Measurements from ENCODE around the gene SPPL3.

The SPPL3 gene

GRCh38 chr12:120719496-120720233 is 184.5 kb downstream of the SPPL3 start:
- H3K4me3 ChIP-seq (ENCODE audit: low read depth, low read length) = no peak overlapping the region
- H3K9me3 ChIP-seq (ENCODE audit: severe bottlenecking) = no peaks in the 10 kb centered on the region
- DNase-seq = no peak
- TF ChIP-seq CTCF (IDR thresholded peaks at IDR 0.05; ENCODE audit: low read depth, low read length) = no peak
- peaks cover 81% of the 10 kb centered on the region for H3K36me3 ChIP-seq
- no peak overlapping the region for H3K27ac ChIP-seq
- no peaks in the 10 kb centered on the region for H3K27me3 ChIP-seq (ENCODE audit: insufficient read depth, low read depth, severe bottlenecking)

DNA sequence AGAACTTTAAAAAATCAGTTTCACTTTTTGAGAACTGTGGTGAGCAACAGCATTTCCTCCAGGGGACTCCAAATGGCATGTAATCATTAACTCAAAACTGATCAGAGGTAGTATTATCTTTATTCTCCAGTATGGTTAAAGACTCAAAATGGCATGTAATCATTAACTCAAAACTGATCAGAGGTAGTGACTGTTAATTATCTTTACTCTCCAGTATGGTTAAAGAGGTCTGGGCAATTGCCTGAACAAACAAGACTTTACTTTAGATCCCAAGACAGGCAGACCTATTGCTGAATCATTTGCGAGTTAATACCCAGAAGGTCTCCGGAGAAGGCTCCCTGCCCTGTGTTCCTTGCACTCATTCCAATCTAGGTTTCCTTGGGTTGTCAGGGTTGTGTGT is 185.1 kb downstream of the SPPL3 start:
- Histone ChIP-seq H3K27ac (no peak overlapping the region), H3K27me3 (ENCODE audit: insufficient read depth, low read depth, severe bottlenecking) (no peaks in the 10 kb centered on the region), H3K36me3 (peaks cover 85% of the 10 kb centered on the region), H3K9me3 (ENCODE audit: severe bottlenecking) (no peaks in the 10 kb centered on the region), H3K4me3 (ENCODE audit: low read depth, low read length) (no peak overlapping the region)
- TF ChIP-seq CTCF (IDR thresholded peaks at IDR 0.05; ENCODE audit: low read depth, low read length) = no peak
- no peak for DNase-seq

- H3K4me3 ChIP-seq (ENCODE audit: low read depth, low read length) = no peak overlapping the region
- no peaks in the 10 kb centered on the region for H3K27me3 ChIP-seq (ENCODE audit: insufficient read depth, low read depth, severe bottlenecking)
- H3K9me3 ChIP-seq (ENCODE audit: severe bottlenecking) = no peaks in the 10 kb centered on the region
- peaks cover 85% of the 10 kb centered on the region for H3K36me3 ChIP-seq
- no peak for DNase-seq
- no peak for TF ChIP-seq CTCF (IDR thresholded peaks at IDR 0.05; ENCODE audit: low read depth, low read length)
- H3K27ac ChIP-seq = no peak overlapping the region
Observed at GRCh38 chr12:120718055-120718454, 186.1 kb downstream of the SPPL3 start.

DNA sequence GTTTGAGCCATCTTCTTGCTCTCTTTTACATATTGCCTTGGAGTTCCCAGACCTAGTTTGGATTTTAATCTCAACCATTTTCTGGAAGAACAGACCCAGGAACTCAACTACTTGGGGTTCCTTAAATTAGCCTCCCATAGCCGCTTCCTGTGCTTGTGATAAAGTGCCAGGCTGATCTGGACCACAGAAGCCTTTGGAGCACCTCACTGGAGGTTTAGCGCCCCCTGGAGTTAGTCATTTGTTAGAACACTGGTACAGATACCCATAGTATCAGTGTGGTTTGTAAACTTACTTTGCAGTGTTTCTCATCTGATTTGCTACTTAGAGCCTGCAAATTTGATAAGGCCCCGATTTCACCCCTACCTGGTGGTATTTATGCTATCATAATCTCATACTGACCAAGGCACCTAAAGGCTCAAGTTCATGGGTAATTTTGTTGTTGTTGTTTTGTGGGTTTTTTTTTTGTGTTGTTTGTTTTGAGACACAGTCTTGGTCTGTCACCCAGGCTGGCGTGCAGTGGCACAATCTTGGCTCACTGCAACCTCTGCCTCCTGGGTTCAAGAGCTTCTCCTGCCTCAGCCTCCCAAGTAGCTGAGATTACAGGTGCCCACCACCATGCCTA is 190.2 kb downstream of the SPPL3 start:
- TF ChIP-seq CTCF (IDR thresholded peaks at IDR 0.05; ENCODE audit: low read depth, low read length) = peak; percentile 78
- Histone ChIP-seq H3K9me3 (ENCODE audit: severe bottlenecking) (no peaks in the 10 kb centered on the region), H3K36me3 (peaks cover 51% of the 10 kb centered on the region)

GRCh38 chr12:120712610-120713009 is 191.5 kb downstream of the SPPL3 start:
- H3K9me3 ChIP-seq (ENCODE audit: severe bottlenecking) = no peaks in the 10 kb centered on the region
- H3K36me3 ChIP-seq = peaks cover 37% of the 10 kb centered on the region
- H3K4me3 ChIP-seq (ENCODE audit: low read depth, low read length) = no peak overlapping the region
- no peak for DNase-seq
- no peak overlapping the region for H3K27ac ChIP-seq
- no peak for TF ChIP-seq CTCF (IDR thresholded peaks at IDR 0.05; ENCODE audit: low read depth, low read length)
- H3K27me3 ChIP-seq (ENCODE audit: insufficient read depth, low read depth, severe bottlenecking) = no peaks in the 10 kb centered on the region

More for the DNA sequence above, 190.2 kb downstream of the SPPL3 start:
- Histone ChIP-seq H3K27ac (no peak overlapping the region), H3K27me3 (ENCODE audit: insufficient read depth, low read depth, severe bottlenecking) (no peaks in the 10 kb centered on the region), H3K4me3 (ENCODE audit: low read depth, low read length) (no peak overlapping the region)
- peak; percentile 73 for DNase-seq

Data from WERI-Rb-1 (cell line).